HCEC 1CT (cell line): ENCODE results near the gene FBLN2.
A peak's percentile ranks its signal among the peaks of the same experiment; 100 is the strongest.

Experiments
- DNase-seq: peaks from one replicate; pipeline ENCODE4 v3.0.0-alpha.2; 2017

The FBLN2 gene

GRCh38 chr3:13628841-13629551 is 80.1 kb downstream of the FBLN2 start:
- no peak for DNase-seq

GRCh38 chr3:13629644-13630043 is 80.7 kb downstream of the FBLN2 start:
- DNase-seq, result no peak

GRCh38 chr3:13631256-13631655 is 82.3 kb downstream of the FBLN2 start:
- no peak for DNase-seq

GRCh38 chr3:13633176-13633575 is 84.3 kb downstream of the FBLN2 start:
- no peak for DNase-seq

GRCh38 chr3:13634151-13634550 is 85.2 kb downstream of the FBLN2 start:
- DNase-seq, result no peak

GRCh38 chr3:13634615-13635014 is 85.7 kb downstream of the FBLN2 start:
- no peak for DNase-seq

GRCh38 chr3:13636186-13636585 is 87.3 kb downstream of the FBLN2 start:
- no peak for DNase-seq

GRCh38 chr3:13636874-13637273 is 87.9 kb downstream of the FBLN2 start:
- DNase-seq, result no peak

- no peak for DNase-seq
These were observed 88.5 kb downstream of the FBLN2 start for GRCh38 chr3:13637311-13637891.

GRCh38 chr3:13637953-13638352 is 89.0 kb downstream of the FBLN2 start:
- no peak for DNase-seq

- DNase-seq, result no peak
These were observed 90.0 kb downstream of the FBLN2 start for GRCh38 chr3:13638927-13639326.

GRCh38 chr3:13642597-13642996 is 93.7 kb downstream of the FBLN2 start:
- no peak for DNase-seq

- DNase-seq, result no peak
These were observed 95.6 kb downstream of the FBLN2 start for GRCh38 chr3:13644341-13645117.

GRCh38 chr3:13645801-13646637 is 97.1 kb downstream of the FBLN2 start:
- DNase-seq, result no peak

GRCh38 chr3:13647298-13648059 is 98.6 kb downstream of the FBLN2 start:
- no peak for DNase-seq

- peak; percentile 11 for DNase-seq
These were observed 99.4 kb downstream of the FBLN2 start for GRCh38 chr3:13648060-13649001.

GRCh38 chr3:13650210-13651056 is 101.5 kb downstream of the FBLN2 start:
- DNase-seq, result no peak

GRCh38 chr3:13651057-13651400 is 102.1 kb downstream of the FBLN2 start:
- no peak for DNase-seq

GRCh38 chr3:13651775-13652428 is 103.0 kb downstream of the FBLN2 start:
- no peak for DNase-seq

- DNase-seq, result no peak
These were observed 103.8 kb downstream of the FBLN2 start for GRCh38 chr3:13652728-13653127.
